Suprapubic skin (tissue), 4 donors: ENCODE measurements around the gene ZNF320. TPM values are rescaled to one million over a fixed set of nuclear protein-coding genes. Genes with fewer than 3 reads are reported as not detected.
"Not testable (repeated sequence)": the region's sequence is repeated elsewhere in the genome, so short reads cannot be mapped to it uniquely, and the experiment has no call there.

Experiments used
- DNase-seq, 2 donors: peaks; one replicate each; pipeline ENCODE4 v3.0.0-alpha.2; 2019; ENCODE audit warnings: low spot score in 2 of 2
- H3K27ac ChIP-seq: fragments of 200-600 bp; sonication (generic); one replicate; pipeline ENCODE4 v1.5.1; 2019
- H3K27me3 ChIP-seq: fragments of 200-600 bp; sonication (generic); one replicate; pipeline ENCODE4 v1.5.1; 2019
- H3K36me3 ChIP-seq: fragments of 200-600 bp; sonication (generic); one replicate; pipeline ENCODE4 v1.5.1; 2019
- H3K4me1 ChIP-seq: fragments of 200-600 bp; sonication (generic); one replicate; pipeline ENCODE4 v1.5.1; 2019
- H3K4me3 ChIP-seq: fragments of 200-600 bp; sonication (generic); one replicate; pipeline ENCODE4 v1.5.1; 2019; ENCODE audit warnings: mild to moderate bottlenecking
- H3K9me3 ChIP-seq: fragments of 200-600 bp; sonication (generic); one replicate; pipeline ENCODE4 v1.5.1; 2019
- CTCF ChIP-seq, 2 donors: fragments of 200-600 bp in 1 of 2; fragments of 450-650 bp in 1 of 2; sonication (generic) in 1 of 2; IDR thresholded peaks; one replicate each; pipeline ENCODE4 v1.5.1; 2016 to 2019; ENCODE audit warnings: antibody characterized with exemption in 2 of 2, mild to moderate bottlenecking in 1 of 2, moderate library complexity in 1 of 2
- EP300 ChIP-seq: sonication (generic); formaldehyde crosslinking; IDR thresholded peaks from one replicate; pipeline ENCODE4 v1.6.1; 2017; ENCODE audit warnings: antibody characterized with exemption
- POLR2A ChIP-seq, 2 donors: fragments of 450-650 bp; IDR thresholded peaks; one replicate each; pipeline ENCODE4 v1.6.1; 2017; ENCODE audit warnings: antibody characterized with exemption in 2 of 2, mild to moderate bottlenecking in 2 of 2, moderate library complexity in 2 of 2
- POLR2AphosphoS5 ChIP-seq, 3 donors: sonication (generic); formaldehyde crosslinking; IDR thresholded peaks; one replicate each; pipeline ENCODE4 v1.6.1; 2017; ENCODE audit warnings: antibody characterized with exemption in 3 of 3
- WGBS: methylation state at CpG from one replicate; pipeline ENCODE4 v1.1.5; 2018; 5-methylcytosine and 5-hydroxymethylcytosine counted together
- total RNA-seq, 4 donors: library from RNA; depleted of rRNA; stranded (reverse); fragments of >200 nt; gene quantifications; one replicate each; pipeline ENCODE4 v1.1.0, GENCODE V29; 2016

ZNF320 gene
- total RNA-seq, 4 donors from 2014 or later = 5.3 to 29.3 (median 11.3) TPM

DNA sequence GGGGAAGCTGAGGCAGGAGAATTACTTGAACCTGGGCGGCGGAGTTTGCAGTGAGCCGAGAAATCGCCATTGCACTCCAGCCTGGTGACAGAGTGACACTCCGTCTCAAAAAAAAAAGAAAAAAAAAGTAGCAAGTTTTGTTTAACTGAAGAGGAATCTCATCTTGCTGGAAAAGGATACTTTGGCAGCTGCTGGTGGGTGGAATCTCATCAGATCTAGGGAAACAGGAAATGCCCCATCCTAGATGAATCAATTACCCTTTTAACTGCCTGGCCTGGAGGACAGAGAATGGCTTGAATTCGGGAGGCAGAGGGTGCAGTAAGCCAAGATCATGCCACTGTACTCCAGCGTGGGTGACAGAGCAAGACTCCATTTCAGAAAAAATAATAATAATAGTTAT is 8.4 kb downstream of the ZNF320 start:
- WGBS = 83% methylated on average over 7 of the region's 7 CpGs

DNA sequence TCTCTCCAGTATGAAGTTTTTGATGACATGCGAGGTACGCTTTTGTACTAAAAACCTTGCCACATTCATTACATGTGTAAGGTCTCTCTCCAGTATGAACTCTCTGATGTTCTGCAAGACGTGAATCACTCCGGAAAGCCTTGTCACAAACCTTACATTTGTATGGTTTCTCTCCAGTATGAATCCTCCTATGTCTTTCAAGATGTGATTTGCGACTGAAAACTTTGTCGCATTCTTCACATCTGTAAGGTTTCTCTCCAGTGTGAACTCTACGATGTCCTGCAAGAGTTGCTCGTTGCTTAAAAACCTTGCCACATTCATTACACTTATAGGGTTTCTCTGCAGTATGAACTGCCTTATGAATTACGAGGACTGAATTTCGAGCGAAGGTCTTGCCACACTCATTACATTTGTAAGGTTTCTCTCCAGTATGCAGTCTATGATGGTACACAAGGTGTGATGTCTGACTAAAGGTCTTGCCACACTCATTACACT is 16.5 kb downstream of the ZNF320 start:
- no peak overlapping the region for H3K27ac ChIP-seq
- TF ChIP-seq CTCF (IDR thresholded peaks at IDR 0.05) = no peak
- no peak for TF ChIP-seq POLR2AphosphoS5 (IDR thresholded peaks at IDR 0.05)
- TF ChIP-seq EP300 = no peak
- TF ChIP-seq POLR2A (IDR thresholded peaks at IDR 0.05) = no peak
- H3K9me3 ChIP-seq = peaks cover 26% of the 10 kb centered on the region
- peaks cover 77% of the 10 kb centered on the region for H3K36me3 ChIP-seq
- H3K4me3 ChIP-seq = no peak overlapping the region
- no peaks in the 10 kb centered on the region for H3K4me1 ChIP-seq
- WGBS = 94% methylated on average over 11 of the region's 11 CpGs
- DNase-seq = no peak
- H3K27me3 ChIP-seq = no peaks in the 10 kb centered on the region

More for the DNA sequence above, 8.4 kb downstream of the ZNF320 start:
- Histone ChIP-seq H3K4me1 (no peaks in the 10 kb centered on the region), H3K27me3 (no peaks in the 10 kb centered on the region), H3K4me3 (no peak overlapping the region), H3K9me3 (no peaks in the 10 kb centered on the region), H3K36me3 (peaks cover 75% of the 10 kb centered on the region), H3K27ac (no peak overlapping the region)
- DNase-seq = no peak
- TF ChIP-seq POLR2A (IDR thresholded peaks at IDR 0.05) = no peak

GRCh38 chr19:52872996-52873395 is 24.4 kb downstream of the ZNF320 start:
- not testable (repeated sequence) for H3K4me3 ChIP-seq, H3K4me1 ChIP-seq, DNase-seq, H3K9me3 ChIP-seq, H3K27ac ChIP-seq, H3K27me3 ChIP-seq, H3K36me3 ChIP-seq
- WGBS = 80% methylated on average over 6 of the region's 6 CpGs

- Histone ChIP-seq H3K36me3 (peaks cover 3% of the 10 kb centered on the region), H3K9me3 (no peaks in the 10 kb centered on the region), H3K4me3 (no peak overlapping the region), H3K27ac (no peak overlapping the region), H3K27me3 (no peaks in the 10 kb centered on the region), H3K4me1 (no peaks in the 10 kb centered on the region)
- DNase-seq = no peak
- TF ChIP-seq POLR2A (IDR thresholded peaks at IDR 0.05) (no peak), POLR2AphosphoS5 (IDR thresholded peaks at IDR 0.05) (no peak), CTCF (IDR thresholded peaks at IDR 0.05) (no peak), EP300 (no peak)
- 87% methylated on average over 3 of the region's 3 CpGs for WGBS
These were observed 26.0 kb downstream of the ZNF320 start for GRCh38 chr19:52871466-52871865.

DNA sequence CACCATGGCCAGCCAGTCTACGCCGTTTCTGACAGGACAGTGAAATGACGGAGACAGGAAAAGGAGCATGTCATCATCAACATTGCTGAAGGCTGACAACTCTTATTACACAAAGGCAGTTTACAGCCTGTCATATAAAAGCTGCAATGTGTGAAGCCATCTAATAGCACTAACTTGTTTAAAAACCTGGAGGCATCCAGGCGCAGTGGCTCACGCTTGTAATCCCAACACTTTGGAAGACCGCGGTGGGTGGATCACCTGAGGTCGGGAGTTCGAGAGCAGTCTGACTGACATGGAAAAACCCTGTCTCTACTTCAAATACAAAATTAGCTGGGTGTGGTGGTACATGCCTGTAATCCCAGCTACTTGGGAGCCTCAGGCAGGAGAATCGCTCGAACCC is 29.4 kb downstream of the ZNF320 start:
- not testable (repeated sequence) for H3K36me3 ChIP-seq, H3K27me3 ChIP-seq, H3K4me3 ChIP-seq, DNase-seq, H3K4me1 ChIP-seq, H3K27ac ChIP-seq, H3K9me3 ChIP-seq
- 77% methylated on average over 11 of the region's 11 CpGs for WGBS

DNA sequence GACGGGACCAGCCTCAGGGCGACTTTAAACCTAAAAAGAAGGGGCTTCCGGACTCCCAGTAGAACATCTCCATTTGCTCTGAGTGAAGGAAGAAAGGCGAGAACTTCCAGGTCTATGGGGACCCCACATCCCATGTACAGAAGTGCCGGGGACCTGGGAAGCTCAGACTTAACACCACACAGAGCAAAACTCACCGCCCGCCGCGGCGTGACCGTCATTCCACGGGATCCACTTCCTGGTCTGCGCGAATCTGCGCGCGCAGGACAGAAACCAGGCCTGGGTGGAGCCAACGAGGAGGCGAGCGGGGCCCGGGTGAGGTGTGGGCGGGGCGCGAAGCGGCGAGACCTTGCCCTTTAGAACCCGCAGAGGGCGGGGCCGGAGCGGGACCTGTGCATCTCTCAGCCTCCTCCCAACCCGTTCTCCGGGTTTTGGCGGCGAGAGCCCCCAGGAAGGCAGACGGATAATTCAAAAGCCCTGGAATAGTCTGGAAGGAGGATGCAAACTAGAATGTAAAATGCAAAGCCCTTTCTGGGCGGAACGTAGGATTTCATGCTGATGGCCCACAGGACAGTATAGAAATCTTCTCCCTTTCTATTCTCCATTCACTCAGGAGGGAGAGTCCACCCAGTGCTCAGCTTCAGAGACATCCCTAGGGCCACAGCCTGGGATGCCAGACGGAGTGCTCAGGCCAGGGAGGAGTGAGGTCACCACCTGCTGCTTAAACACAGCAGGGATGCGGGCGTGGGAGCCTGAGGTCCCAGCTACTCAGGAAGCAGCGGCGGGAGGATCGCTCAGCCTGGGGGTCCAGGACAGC is 39.9 kb downstream of the ZNF320 start, which contains the start of gene ZNF468:
TSS of gene ZNF468 (minus strand) at position 242 of the 814 bp plus-strand sequence. CDS start 3,347 bp downstream, outside the sequence.
- 11% methylated on average over 24 of the region's 43 CpGs for WGBS
- peak in 1 of 2 donors; percentile 31 for TF ChIP-seq POLR2A (IDR thresholded peaks at IDR 0.05)
- DNase-seq = peak; percentile 82 to 90
- not testable (repeated sequence) for H3K27me3 ChIP-seq, H3K9me3 ChIP-seq, H3K4me1 ChIP-seq
- Histone ChIP-seq H3K4me3 (peak within 1 kb of the TSS; percentile 62), H3K27ac (peak within 1 kb of the TSS; percentile 72), H3K36me3 (peaks cover 18% of the 10 kb centered on the region)

DNA sequence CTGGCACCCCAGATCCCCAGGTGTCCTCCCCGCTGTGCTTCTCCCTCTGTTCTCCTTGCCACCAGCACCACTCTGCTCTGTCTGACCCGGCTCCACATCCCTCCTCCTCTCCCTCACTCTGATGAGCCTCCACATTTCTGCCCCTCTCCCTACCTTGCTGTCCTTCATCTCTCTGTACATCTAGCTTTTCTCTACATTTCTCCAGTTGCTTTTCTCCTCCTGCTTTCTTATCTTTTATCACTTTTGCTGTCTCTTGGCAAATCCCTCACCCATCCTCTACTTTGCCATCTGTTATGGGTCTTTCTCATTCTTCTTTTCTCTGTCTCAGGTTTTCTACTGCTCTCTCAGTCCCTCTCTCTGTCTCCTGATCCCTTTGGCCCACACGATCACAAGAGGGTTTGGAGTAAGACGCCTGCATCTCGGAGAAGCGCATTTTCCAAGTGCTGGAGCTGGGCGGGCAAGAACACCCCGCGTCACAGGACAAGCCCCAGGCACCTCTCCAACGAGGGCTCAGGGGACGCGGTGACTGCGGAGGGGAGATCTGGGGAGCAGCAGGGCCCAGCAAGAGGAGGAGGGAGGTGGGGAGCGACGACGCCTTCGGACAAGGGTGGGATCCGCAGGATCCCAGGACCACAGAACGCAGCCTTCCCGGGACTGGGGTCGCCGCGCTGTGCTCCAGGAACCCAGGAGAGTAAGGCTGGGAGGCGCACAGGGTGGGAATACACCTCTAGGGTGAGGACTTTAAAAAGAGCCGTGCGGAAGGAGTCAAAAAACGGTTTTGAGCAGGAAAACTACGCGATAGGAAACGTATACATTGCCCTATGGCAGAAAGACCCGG is 40.7 kb downstream of the ZNF320 start:
- peak overlapping the region; percentile 72 for H3K27ac ChIP-seq
- H3K4me3 ChIP-seq = peak overlapping the region; percentile 62
- H3K36me3 ChIP-seq = peaks cover 26% of the 10 kb centered on the region
- H3K27me3 ChIP-seq, H3K4me1 ChIP-seq, DNase-seq, H3K9me3 ChIP-seq: not testable (repeated sequence)
- 6% methylated on average over 31 of the region's 31 CpGs for WGBS

Other genes with a start within 250 kb of the ZNF320 start
- 10 to 100 TPM in 2 of 4 donors, 1 to 10 TPM in 2; 6.2 to 13.5 (median 9.4) TPM for gene ZNF611, start 162.6 kb downstream of the ZNF320 start, total RNA-seq
- gene ZNF600, start 110.8 kb downstream of the ZNF320 start, total RNA-seq = 10 to 100 TPM in 2 of 4 donors, 1 to 10 TPM in 2; 8.1 to 30.0 (median 10.9) TPM
- 10 to 100 TPM; 10.0 to 16.7 (median 14.9) TPM for gene ZNF28, start 76.0 kb downstream of the ZNF320 start, total RNA-seq
- 10 to 100 TPM; 11.9 to 18.7 (median 17.9) TPM for gene ZNF468, start 40.0 kb downstream of the ZNF320 start, total RNA-seq
- gene ZNF888, start 25.8 kb upstream of the ZNF320 start, total RNA-seq = 1 to 10 TPM; 3.5 to 5.3 (median 4.5) TPM
- gene ZNF816, start 65.2 kb upstream of the ZNF320 start, total RNA-seq = 10 to 100 TPM in 2 of 4 donors, 1 to 10 TPM in 2; 6.8 to 14.5 (median 9.2) TPM
- not detected for gene ERVV-1, start 116.3 kb upstream of the ZNF320 start, total RNA-seq
- gene ERVV-2, start 147.1 kb upstream of the ZNF320 start, total RNA-seq = not detected
- gene ZNF160, start 205.8 kb upstream of the ZNF320 start, total RNA-seq = 10 to 100 TPM; 15.2 to 98.3 (median 27.2) TPM
- gene ZNF415, start 235.3 kb upstream of the ZNF320 start, total RNA-seq = 1 to 10 TPM; 2.0 to 8.3 (median 5.2) TPM